HuH-7 (cell line): ENCODE measurements around the gene LEKR1.
"Not testable (repeated sequence)": the region's sequence is repeated elsewhere in the genome, so short reads cannot be mapped to it uniquely, and the experiment has no call there.

Experiments used
- DNase-seq: peaks from one replicate; pipeline ENCODE4 v3.0.0; 2011; ENCODE audit warnings: low spot score

LEKR1 gene

GRCh38 chr3:156808025-156808424 lies 18.1 kb upstream of the LEKR1 start:
- DNase-seq: no peak

GRCh38 chr3:156811089-156811862 lies 14.9 kb upstream of the LEKR1 start:
- DNase-seq: no peak

DNA sequence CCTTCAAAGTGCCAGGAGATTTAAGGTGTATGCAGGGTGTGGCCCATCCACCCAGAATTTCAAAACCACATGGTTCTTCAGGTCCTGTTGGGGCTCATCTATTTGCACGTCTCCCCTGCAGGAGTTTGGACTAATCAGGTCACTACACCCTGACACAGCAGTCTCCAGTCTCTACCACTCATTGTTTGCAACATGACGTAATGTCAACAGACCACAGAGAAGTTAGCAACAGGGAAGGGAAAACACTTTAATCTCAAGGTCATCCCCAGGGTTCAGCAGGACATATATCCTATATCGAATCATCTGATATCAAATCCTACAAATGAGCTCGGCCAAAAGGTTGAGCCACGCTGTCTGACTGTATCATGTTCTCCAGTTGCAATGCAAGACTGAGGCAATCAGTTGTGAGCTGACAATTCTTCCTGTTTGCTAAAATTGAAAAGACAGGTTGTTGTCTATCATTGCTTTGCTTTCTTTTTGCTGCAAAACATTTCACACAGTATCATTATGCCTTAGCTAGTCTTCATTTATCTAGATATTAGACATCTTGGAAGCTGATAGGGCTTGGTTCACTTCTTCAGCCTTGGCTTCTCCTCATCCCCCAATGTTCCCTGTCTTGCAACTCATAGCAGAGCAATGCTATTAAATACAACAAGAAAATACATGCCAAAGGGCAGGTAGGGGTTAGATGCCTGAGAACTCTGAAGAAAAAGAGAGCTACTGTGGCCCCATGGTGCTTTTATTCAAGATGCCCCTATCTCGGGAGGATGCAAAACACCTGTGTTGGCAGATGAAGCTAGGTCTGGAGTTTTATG lies 13.4 kb upstream of the LEKR1 start:
- peak; percentile 42 for DNase-seq

DNA sequence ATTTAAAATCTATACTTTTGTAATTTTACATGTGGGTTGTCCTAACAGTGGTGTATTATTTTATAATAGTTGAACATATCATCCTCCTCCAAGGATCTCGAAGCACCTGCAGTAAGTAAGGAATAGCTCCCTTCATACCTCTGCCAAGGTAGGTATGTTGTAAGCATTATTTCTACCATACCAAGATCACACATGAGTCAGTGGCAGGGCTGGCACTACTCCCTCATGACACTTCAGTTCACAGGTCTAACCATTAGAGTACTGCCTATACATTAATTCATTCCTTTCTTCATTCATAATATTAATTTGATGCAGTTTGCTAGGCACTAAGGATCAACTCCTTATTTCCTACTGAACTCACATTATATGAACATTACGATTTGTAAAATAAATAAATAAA lies 11.9 kb upstream of the LEKR1 start:
- DNase-seq: no peak

GRCh38 chr3:156816091-156816793 lies 9.9 kb upstream of the LEKR1 start:
- peak; percentile 32 for DNase-seq

GRCh38 chr3:156816794-156817645 lies 9.1 kb upstream of the LEKR1 start:
- peak; percentile 67 for DNase-seq

DNA sequence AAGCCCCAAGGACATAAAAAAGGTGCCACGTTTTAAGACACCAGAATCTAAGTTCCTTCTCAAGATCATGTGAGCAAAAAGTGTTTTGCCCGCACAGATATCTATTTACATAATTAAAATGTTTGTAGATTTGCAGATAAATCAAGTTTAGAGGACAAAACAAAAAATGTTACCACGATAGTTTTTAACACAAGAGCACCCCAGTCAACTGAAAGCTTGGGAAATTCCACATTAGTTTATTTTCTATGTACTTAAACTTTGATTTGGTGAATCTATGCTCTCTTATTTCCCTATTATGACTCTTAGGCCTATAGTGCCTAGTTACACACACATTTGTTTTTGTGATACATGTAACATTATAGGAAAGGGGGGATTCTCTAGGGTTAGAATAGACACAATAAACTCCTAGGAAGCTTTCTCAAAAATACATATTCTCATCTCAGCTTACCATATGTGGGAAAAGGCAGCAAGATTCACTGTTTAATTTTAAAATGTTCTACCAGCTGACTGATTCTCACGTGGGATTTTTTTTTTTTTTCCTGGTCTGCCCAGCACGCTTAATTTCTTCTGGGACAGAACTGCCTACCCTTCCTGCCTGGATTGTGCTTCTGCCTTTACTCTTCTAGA lies 8.4 kb upstream of the LEKR1 start:
- no peak for DNase-seq

DNA sequence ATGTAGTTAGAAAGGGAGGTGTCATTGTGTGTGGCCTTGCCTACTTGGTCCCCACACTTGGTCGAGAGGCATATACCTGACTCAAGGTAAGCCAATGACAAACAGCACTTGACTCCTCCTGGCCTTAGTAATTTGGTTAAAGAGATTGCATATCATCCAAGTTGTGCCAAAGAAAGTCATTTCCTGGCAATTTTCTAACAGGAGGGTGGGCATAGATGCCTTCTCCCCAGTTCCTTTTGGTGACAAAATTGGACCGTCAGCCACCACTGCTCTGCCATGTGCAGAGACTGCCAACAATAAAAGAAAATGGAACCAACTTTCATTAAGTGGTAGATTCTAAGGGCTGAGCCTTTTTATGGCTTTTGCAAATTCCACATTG lies 7.9 kb upstream of the LEKR1 start:
- no peak for DNase-seq

DNA sequence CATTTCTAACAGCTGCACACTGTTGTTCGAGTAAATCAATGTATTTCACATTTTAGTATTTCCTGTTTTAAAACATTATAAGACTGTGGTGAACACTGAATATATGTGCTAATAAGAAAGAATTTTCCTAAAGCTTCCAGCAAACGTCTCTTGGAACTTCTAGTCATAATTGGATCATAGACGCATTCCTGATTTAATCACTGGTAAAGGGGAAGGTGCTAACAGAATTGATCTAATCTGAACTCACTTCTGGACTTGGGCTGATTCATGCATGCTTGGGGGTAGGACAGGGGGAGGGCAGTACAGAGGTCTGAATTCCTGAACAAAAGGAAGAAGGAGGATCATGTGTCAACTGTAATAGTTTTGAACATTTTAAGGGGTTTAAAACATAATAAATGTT lies 7.3 kb upstream of the LEKR1 start:
- DNase-seq: no peak

DNA sequence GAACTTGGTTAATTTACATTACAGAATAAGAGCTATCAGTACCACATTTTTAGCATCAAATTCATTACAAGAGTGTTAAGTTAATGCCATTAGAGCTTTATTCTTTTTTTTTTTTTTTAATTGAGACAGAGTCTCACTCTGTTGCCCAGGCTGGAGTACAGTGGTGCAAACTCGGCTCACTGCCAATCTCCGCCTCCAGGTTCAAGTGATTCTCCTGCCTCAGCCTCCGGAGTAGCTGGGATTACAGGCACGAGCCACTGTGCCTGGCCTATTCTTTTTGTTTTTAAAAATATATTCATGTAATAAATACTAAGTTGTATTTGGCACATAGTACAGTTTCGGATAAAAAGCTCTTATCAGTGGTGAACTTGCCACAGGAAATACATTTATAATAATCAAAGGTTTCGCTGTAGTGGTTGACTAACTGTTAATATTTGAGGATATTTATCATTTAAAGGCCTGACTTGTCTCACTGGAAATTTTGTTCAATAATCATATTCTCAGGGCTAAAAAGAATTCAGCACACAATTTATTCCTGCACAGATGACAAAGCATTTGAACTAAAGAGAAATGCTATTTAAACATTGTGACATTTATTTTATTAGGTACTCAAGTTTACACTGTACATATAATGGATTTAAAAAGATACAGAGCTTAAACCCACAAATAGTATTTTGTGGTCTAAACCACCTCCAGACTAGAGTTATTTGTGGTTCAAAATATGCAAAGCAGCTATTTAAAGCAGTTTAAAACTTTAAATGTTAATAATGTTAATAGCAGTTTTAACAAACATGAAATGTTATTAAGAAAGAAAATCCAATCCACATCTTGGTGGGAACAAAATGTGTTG lies 6.1 kb upstream of the LEKR1 start:
- DNase-seq: no peak

- no peak for DNase-seq
These were observed 5.5 kb upstream of the LEKR1 start for GRCh38 chr3:156820692-156821080.

DNA sequence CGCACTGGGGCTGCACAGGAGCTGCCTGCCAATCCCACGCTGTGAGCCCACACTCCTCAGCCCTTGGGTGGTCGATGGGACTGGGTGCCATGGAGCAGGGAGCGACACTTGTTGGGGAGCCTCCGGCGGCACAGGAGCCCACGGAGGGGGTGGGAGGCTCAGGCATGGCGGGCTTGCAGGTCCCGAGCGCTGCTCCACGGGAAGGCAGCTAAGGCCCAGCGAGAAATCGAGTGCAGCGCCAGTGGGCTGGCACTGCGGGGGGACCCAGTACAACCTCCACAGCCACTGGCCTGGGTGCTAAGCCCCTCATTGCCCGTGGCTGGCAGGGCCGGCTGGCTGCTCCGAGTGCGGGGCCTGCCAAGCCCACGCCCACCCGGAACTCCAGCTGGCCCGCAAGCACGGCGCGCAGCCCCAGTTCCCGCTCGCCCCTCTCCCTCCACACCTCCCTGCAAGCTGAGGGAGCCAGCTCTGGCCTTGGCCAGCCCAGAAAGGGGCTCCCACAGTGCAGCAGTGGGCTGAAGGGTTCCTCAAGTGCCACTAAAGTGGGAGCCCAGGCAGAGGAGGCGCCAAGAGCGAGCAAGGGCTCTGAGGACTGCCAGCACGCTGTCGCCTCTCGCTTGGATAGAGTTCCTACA lies 3.4 kb upstream of the LEKR1 start:
- not testable (repeated sequence) for DNase-seq

GRCh38 chr3:156825795-156826143 lies 384 bp upstream of the LEKR1 start:
- DNase-seq: no peak

- DNase-seq: no peak
These were observed 1.0 kb downstream of the LEKR1 start for GRCh38 chr3:156826896-156827882.

DNA sequence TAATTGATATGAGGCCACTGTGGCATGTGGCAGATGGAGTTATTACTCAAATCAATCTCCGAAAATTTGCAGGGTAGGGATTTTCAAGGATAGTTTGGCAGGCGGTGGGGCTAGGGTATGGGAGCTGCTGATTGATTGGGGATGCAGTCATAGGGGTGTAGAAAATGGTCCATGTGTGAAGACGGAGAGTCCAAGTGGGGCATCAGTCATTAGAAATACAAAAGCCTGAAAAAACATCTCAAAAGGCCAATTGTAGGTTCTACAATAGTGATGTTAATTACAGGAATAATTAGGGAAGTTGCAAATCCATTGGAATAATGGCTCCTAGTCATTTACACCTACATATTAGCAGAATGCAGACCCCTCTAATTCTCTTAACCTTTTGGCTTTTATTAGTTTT lies 4.9 kb downstream of the LEKR1 start:
- no peak for DNase-seq

DNA sequence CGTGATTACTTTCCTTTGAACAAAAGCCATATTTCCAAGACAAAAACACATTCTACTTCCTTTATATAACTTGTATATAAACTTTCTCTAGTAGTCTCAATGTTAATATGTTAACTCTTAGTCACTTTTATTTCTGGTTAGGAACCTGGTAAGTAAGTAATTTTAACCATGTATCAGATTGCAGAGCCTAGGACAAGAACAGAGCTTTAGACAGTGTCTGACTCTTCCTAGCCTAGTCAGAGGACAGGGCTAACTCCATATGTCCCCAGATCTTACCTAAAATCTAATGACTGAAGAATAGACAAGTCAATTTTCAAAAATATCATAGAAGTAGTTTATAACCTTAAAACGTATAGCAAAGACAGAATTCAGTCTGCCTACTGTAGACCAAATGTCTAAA lies 8.3 kb downstream of the LEKR1 start:
- no peak for DNase-seq

DNA sequence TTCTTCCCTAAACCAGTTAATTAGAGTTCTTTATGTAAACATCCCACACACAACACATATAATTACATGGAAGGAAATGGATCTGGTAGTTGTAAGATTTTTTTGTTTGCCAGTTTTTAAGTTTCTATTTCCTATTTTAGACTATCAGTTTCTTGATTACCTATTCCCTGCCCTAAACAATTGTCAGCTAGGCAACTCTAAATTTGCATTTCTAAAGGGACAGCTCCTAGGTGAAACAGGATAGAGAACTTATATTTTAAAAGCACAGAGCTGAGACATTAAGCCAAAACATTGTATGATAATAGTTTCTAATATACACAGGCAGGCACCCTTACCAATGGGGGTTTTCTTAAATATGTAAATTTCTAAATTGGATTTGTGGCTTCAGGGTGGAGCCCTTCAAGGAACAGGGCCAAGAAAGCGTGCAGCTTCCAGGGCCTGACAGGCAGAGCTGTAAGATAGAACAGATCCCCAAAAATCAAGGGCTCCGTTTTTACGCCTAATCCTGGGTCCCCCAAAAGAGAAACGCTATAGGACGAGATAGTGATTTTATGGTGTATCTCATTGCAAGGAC lies 8.9 kb downstream of the LEKR1 start:
- DNase-seq: no peak

- DNase-seq: no peak
These were observed 10.5 kb downstream of the LEKR1 start for GRCh38 chr3:156836701-156837100.

- DNase-seq: no peak
These were observed 11.0 kb downstream of the LEKR1 start for GRCh38 chr3:156837115-156837514.
